ENCODE data around the gene GRB2. TPM values are rescaled to one million over a fixed set of nuclear protein-coding genes. Genes with fewer than 3 reads are reported as not detected.

Gene GRB2
- total RNA-seq, 2 experiments from 2014 or later: 167 to 179 TPM

DNA sequence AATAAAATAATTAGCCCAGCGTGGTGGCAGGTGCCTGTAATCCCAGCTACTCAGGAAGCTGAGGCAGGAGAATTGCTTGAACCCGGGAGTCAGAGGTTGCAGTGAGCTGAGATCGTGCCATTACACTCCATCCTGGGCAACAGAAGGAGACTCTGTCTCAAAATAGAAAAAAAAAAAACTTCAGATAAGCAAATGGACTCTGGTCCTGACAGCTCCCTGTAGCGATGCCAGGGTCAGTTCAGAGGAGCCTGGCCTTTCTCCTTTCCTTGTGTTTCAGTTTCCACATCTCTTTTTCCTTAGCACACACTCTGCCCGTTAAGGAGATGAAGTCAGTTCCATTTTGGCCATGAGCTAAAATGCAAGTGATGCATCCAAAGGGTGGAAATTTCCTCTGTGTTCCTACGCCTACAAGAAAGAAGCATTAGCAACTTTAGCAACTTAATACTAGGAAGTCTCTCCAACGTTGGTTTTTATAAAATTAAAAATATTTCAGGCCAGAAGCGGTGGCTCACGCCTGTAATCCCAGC is 11.6 kb upstream of the GRB2 start:
- Mint-ChIP-seq H3K4me3 (no peak overlapping the region), H3K36me3 (ENCODE audit: low read depth) (no peaks in the 10 kb centered on the region), H3K9me3 (no peaks in the 10 kb centered on the region), H3K27me3 (no peaks in the 10 kb centered on the region), H3K27ac (no peak overlapping the region), H3K4me1 (ENCODE audit: low read depth) (peaks cover 7% of the 10 kb centered on the region)
- TF ChIP-seq, protein P1, sequence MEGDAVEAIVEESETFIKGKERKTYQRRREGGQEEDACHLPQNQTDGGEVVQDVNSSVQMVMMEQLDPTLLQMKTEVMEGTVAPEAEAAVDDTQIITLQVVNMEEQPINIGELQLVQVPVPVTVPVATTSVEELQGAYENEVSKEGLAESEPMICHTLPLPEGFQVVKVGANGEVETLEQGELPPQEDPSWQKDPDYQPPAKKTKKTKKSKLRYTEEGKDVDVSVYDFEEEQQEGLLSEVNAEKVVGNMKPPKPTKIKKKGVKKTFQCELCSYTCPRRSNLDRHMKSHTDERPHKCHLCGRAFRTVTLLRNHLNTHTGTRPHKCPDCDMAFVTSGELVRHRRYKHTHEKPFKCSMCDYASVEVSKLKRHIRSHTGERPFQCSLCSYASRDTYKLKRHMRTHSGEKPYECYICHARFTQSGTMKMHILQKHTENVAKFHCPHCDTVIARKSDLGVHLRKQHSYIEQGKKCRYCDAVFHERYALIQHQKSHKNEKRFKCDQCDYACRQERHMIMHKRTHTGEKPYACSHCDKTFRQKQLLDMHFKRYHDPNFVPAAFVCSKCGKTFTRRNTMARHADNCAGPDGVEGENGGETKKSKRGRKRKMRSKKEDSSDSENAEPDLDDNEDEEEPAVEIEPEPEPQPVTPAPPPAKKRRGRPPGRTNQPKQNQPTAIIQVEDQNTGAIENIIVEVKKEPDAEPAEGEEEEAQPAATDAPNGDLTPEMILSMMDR (IDR thresholded peaks at IDR 0.05): no peak
- POLR2A ChIA-PET: no interaction called here
- ATAC-seq: no peak
- CTCF ChIA-PET: interaction anchor here (0.7 kb wide), 1 partner anchor 8 kb away, joined by 4 read pairs; no protein-coding TSS in a partner anchor
- DNase-seq: no peak
- intact Hi-C loops (cut with micrococcal nuclease): no loop called here

DNA sequence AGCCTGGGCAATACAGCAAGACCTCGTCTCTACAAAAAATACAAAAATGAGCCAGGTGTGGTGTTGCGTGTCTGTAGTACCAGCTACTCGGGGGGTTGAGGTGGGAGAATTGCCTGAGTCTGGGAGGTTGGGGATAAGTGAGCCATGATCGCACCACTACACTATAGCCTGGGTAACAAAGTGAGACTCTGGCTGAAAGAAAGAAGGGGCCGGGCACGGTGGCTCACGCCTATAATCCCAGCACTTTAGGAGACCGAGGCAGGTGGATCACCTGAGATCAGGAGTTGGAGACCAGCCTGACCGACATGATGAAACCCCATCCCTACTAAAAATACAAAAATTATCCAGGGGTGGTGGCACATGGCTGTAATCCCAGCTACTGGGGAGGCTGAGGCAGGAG is 10.5 kb upstream of the GRB2 start:
- POLR2A ChIA-PET: interaction anchor here (1.1 kb wide), 1 partner anchor 50 kb away, joined by 3 read pairs; no protein-coding TSS in a partner anchor
- CTCF ChIA-PET: no interaction called here
- no peaks in the 10 kb centered on the region for H3K27me3 Mint-ChIP-seq
- H3K27ac Mint-ChIP-seq: no peak overlapping the region
- ATAC-seq (no peak), DNase-seq (no peak)
- intact Hi-C loops (cut with micrococcal nuclease): no loop called here
- H3K36me3 Mint-ChIP-seq (ENCODE audit: low read depth): no peaks in the 10 kb centered on the region
- peaks cover 15% of the 10 kb centered on the region for H3K4me1 Mint-ChIP-seq (ENCODE audit: low read depth)
- no peak overlapping the region for H3K4me3 Mint-ChIP-seq
- TF ChIP-seq, protein P1 (IDR thresholded peaks at IDR 0.05): no peak
- H3K9me3 Mint-ChIP-seq: no peaks in the 10 kb centered on the region

DNA sequence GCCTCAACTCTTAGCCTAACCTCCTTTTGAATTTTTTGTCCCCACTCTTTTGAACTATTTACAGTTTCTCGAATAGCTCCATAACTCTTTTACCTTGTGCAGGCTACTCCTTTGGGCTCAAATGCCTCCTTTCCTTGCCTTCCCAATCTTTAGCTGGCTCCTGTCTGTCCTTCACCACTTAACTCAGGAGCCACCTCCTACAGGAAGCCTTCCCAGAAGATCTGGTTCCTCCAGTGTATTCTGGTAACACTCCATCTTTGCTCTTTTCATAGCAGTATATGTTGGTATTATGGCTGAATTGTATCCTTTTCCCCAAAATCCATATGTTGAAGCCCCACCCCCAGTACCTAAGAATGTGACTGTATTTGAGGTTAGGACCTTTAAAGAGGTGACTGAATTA is 9.0 kb upstream of the GRB2 start:
- ATAC-seq (no peak), DNase-seq (no peak)
- H3K27ac Mint-ChIP-seq: no peak overlapping the region
- TF ChIP-seq, protein P1 (IDR thresholded peaks at IDR 0.05): no peak
- H3K4me1 Mint-ChIP-seq (ENCODE audit: low read depth): peaks cover 15% of the 10 kb centered on the region
- POLR2A ChIA-PET: interaction anchor here (0.6 to 1.1 kb wide), 3 partner anchors 91 to 338 kb away, joined by 3 read pairs; no protein-coding TSS in a partner anchor
- CTCF ChIA-PET: interaction anchor here (0.7 to 3.5 kb wide), 5 partner anchors 93 to 174 kb away, joined by 3 to 39 read pairs (median 3); partner anchors contain the start of gene SLC25A19
- H3K36me3 Mint-ChIP-seq (ENCODE audit: low read depth): no peaks in the 10 kb centered on the region
- no peaks in the 10 kb centered on the region for H3K27me3 Mint-ChIP-seq
- no peak overlapping the region for H3K4me3 Mint-ChIP-seq
- no peaks in the 10 kb centered on the region for H3K9me3 Mint-ChIP-seq
- intact Hi-C loops (cut with micrococcal nuclease): no loop called here

DNA sequence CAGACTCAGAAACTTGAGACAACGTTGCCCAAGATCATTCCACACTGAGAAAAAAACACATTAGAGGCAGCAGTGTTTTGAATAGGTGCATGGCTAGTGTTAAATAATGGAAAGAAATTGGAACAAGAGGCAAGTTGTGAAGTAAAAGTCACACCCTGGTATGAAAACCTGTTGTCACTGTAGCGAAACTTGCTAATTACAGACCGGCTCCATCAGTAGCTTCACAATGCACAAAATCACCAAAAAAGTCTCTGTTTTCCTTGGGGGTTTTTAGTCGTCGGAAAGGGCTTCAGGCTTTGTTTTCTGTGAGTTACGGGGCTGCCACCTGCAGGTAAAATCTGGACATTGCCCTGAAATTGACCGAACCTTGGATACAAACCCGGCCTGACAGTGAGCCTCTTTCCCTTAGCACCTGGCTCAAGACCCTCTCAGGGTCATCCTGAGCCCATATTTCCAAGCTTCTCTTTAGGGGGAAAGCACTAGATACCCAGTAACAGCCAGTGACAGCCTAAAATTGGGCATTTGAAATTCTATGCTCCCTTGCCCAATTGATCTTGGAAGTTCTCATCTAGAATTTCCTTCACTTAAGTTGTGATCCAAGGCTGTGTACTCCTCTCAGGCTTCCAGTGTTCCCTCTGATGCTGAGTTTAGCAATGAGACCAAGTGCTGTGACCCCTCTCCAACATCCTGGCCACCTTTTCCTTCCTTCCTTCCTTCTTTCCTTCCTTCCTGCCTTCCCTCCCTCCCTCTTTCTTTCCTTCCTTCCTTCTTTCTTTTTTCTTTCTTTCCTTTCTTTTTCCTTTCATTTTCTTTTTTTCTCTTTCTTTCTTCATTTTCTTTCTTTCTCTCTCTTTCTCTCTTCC is 7.2 kb upstream of the GRB2 start:
- POLR2A ChIA-PET: interaction anchor here (0.5 to 2.7 kb wide), 7 partner anchors 22 to 150 kb away, joined by 3 to 13 read pairs (median 6); partner anchors contain the start of genes GGA3, MIF4GD, MRPS7 and SLC25A19
- no peaks in the 10 kb centered on the region for H3K27me3 Mint-ChIP-seq
- peaks cover 14% of the 10 kb centered on the region for H3K4me1 Mint-ChIP-seq (ENCODE audit: low read depth)
- CTCF ChIA-PET: interaction anchor here (0.7 to 3.5 kb wide), 45 partner anchors 9 to 401 kb away, joined by 3 to 45 read pairs (median 6); partner anchors contain the start of genes MIF4GD, MRPS7, NUP85 and SLC25A19
- intact Hi-C loops (cut with micrococcal nuclease): loop anchor here (2.0 kb wide), 1 partner anchor 90 kb away; no protein-coding TSS in a partner anchor
- no peaks in the 10 kb centered on the region for H3K9me3 Mint-ChIP-seq
- DNase-seq (peak; percentile 88), ATAC-seq (peak; percentile 92)
- H3K36me3 Mint-ChIP-seq (ENCODE audit: low read depth): no peaks in the 10 kb centered on the region
- H3K27ac Mint-ChIP-seq: peak overlapping the region; percentile 23
- H3K4me3 Mint-ChIP-seq: peak overlapping the region; percentile 33
- TF ChIP-seq, protein P1 (IDR thresholded peaks at IDR 0.05): peak; percentile 81
